ENCODE results near the gene ZNF519.
"Not testable (repeated sequence)": the region's sequence is repeated elsewhere in the genome, so short reads cannot be mapped to it uniquely, and the experiment has no call there.

ZNF519 gene

DNA sequence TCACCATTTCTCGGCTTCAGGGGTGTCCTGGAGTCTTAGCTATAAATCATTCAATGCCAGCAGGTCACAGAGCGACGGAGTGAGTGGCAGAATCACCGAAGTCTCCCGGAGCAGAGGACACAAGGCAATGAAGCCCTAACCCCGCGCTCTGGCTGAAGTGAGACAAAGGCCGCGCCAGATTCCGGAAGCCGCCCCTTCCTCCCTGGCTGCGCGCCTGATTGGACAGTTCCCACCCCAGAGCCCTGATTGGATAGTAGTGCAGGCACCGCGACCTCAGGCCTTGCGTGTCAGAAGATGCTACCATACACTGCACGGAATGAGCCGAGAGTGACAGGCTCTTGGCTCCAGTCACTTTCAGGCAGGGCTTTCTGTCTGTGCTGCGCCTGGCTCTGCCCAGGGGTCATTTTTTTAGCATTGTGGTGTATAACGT lies at the start of gene ZNF519:
Gene ZNF519, minus strand, starts transcription at position 165 of the 430 bp plus-strand sequence. Its CDS starts 158 bp downstream, at position 7.
- peak; percentile 46 to 80 for DNase-seq

DNA sequence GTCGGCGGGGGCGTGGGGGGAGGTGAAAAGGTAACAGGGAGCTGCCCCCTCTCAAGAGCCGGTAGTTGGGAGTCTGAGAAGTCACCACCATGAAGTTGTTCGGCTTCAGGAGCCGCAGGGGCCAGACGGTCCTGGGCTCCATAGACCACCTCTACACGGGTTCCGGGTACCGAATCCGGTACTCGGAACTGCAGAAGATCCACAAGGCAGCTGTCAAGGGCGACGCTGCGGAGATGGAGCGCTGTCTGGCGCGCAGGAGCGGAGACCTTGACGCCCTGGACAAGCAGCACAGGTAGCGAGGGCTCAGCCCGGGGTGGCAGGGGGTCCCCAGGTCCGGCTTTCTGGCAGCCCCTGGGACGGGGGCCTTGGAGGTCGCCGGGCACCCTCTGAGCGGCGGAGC lies 47.1 kb upstream of the ZNF519 start:
- DNase-seq, result no peak

GRCh38 chr18:14178321-14179196 lies 46.3 kb upstream of the ZNF519 start:
- peak in 1 of 2 donors; percentile 15 for DNase-seq

DNA sequence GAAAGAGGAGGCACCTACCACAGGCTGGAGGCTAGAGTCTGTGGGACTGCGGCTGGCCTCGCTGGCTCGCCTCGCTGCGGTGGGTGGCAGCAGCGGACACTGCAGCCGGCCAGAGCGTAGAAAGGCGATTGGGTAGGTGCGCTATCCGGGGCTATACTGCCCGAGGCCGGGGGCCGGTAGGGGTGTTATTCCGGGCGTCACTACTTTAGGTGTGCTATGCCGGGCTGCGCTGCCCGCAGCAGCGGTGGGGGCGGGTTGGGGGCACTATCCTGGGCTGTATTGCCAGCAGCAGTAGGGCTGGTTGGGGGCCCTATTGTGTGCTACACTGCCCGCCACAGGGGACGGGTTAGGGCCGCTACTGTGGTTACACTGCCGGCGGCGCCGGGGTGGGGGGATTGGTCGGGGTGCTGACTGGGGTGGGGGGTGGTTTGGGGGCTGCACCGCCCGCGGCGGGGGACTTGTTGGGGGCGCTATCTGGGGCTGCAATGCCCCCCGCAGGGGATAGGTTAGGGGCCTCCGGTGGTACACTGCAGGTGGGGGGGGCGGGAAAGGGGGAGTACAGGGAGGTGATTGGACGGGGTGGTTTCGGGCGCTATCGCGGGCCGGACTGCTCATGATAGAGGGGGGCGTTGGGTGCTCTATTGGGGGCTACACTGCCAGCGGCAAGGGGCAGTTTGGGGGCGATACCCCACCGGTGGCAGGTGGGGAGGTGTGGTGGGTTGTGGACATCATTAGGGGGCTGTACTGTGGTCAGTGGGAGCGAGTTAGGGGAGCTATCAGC lies 45.5 kb upstream of the ZNF519 start:
- DNase-seq, result not testable (repeated sequence)

DNA sequence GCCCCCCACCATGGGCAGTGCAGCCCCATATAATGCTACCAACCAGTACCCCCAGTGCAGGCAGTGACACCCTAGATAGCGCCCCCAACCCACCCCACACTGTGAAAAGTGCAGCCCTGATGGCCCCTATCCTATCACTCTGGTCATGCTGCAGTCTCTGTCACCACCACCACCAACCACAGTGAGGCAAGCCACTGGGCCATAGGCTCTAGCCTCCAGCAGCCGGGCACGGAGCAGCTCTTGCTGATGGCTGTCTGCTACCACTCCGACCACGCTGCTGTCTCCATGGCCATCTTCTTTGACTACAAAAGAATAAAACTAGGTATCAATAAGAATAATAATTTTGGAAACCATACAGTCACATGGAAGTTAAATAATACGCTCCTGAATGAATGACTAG lies 43.2 kb upstream of the ZNF519 start:
- DNase-seq, result not testable (repeated sequence)

GRCh38 chr18:14174706-14175085 lies 42.5 kb upstream of the ZNF519 start:
- no peak for DNase-seq

DNA sequence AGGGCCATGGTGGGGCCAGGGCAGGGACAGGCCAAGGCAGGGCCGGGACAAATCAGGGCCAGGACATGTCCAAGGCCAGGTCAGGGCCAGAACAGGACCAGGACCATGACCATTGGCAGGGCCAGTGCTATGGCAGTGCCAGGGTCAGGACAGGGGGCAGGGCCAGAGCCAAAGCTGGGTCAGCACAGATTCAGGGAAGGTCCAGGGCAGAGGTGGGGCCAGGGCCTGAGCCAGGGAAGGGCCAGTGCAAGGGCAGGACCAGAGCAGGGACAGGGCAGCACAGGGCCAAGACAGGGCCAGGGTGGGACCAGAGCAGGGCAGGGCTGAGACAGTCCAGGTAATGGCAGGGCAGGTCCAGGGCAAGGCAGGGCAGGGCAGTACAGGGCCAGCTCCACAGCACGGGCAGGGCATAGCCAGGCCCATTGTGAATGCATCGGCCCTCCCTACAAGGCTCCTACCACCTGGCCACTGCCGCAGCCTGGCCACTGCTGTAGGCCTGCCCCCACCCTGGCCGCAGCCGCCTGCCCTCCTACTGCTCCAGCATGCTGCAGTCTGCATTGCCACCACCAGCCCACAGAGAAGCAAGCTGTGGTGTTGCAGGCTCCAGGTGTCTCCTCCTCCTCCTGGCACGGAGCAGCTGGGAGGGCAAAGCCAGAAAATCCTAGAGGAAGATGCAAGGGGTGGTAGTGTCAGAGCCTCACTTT lies 41.9 kb upstream of the ZNF519 start:
- not testable (repeated sequence) for DNase-seq

GRCh38 chr18:14173116-14173951 lies 41.1 kb upstream of the ZNF519 start:
- not testable (repeated sequence) for DNase-seq

- DNase-seq, result not testable (repeated sequence)
These were observed 40.2 kb upstream of the ZNF519 start for GRCh38 chr18:14172142-14173115.

DNA sequence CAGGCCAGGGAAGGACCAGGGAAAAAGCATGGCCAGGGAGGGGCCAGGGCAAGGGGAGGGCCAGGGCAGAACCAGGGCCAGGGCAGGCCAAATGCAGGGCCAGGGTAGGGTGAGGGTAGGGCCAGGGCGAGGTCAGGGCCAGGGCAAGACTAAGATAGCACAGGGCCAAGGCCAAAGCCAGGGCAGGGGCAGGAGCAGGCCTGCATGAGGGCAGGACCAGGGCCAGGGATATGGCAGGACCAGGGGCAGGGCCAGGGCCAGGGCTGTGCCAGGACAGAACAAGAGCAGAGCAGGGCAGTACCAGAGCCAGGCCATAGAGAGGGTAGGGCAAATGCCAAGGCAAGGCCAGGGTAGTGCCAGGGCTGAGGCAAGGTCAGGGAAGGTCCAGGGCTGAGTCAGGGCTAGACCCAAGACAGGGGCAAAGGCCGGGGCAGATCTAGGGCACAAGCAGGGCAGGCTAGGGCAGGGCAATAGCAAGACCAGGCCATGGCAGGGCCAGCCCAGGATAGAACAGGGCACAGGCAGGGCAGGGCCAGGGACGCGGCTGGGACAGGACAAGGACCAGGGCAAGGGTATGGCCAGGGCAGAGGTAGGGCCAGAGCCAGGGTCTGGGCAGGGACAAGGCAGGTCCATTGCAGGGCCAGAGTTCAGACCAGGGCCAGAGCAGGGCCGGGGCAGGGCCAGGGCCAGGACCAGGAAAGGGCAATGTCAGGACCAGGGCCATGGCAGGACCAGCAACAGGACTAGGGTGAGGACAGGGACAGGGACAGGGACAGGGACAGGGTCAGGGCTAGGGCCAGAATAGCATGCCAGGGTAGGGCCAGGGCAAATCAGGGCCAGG lies 39.3 kb upstream of the ZNF519 start:
- not testable (repeated sequence) for DNase-seq

DNA sequence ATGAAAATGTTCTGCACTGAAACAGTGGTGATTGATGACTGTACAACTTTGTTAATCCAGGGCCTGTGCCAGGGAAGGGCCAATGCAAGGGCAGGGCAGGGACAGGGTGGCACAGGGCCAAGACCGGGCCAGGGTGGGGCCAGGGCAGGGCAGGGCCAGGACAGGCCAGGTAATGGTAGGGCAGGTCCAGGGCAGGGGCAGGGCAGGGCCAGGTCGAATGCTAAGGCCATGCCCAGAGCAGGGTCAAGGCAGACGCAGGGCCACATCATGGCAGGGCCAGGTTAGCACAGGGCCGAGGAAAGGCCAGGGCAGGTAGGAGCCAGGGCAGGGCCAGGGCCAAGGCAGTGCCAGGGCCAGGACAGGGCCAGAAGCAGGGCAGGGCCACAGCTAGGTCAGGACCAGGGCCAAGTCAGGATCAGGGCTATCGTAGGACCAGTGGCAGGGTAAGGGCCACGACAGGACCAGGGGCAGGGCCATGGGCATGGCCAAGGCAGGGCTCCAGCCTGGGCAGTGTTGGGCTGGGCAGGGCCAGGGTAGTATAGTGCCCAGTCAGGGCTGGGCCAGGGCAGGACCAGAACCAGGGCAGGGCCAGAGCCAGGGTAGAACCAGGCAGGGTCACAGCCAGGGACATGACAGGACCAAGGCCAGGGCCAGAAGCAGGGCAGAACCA lies 38.3 kb upstream of the ZNF519 start:
- DNase-seq, result not testable (repeated sequence)

- not testable (repeated sequence) for DNase-seq
These were observed 30.7 kb upstream of the ZNF519 start for GRCh38 chr18:14162915-14163314.

GRCh38 chr18:14151564-14152113 lies 19.4 kb upstream of the ZNF519 start:
- DNase-seq, result not testable (repeated sequence)

- not testable (repeated sequence) for DNase-seq
These were observed 18.5 kb upstream of the ZNF519 start for GRCh38 chr18:14150766-14151165.

DNA sequence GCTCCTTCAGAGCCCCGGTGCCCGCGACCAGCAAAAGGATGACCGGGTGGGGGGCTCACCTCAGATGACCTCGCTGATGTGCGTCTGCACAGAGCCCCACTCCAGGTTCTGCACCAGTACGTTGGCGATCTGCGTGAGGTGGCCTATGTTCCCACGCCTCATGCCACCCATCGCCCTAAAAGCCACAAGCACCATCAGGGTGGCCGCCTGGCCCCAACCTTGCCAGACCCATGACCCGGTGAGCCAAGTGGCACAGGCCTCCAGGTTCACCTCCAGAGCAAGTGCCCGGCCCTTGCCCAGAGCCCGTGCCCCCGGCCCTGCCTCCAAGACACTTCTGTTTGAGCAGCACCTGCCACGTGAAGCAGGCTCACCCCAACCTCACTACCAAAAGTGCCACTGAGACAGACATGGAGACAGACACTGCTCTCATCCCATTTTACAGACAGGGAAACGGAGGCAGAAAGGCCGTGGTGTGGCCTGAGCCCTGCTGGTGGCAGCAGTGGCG lies 17.7 kb upstream of the ZNF519 start:
- DNase-seq, result not testable (repeated sequence)

DNA sequence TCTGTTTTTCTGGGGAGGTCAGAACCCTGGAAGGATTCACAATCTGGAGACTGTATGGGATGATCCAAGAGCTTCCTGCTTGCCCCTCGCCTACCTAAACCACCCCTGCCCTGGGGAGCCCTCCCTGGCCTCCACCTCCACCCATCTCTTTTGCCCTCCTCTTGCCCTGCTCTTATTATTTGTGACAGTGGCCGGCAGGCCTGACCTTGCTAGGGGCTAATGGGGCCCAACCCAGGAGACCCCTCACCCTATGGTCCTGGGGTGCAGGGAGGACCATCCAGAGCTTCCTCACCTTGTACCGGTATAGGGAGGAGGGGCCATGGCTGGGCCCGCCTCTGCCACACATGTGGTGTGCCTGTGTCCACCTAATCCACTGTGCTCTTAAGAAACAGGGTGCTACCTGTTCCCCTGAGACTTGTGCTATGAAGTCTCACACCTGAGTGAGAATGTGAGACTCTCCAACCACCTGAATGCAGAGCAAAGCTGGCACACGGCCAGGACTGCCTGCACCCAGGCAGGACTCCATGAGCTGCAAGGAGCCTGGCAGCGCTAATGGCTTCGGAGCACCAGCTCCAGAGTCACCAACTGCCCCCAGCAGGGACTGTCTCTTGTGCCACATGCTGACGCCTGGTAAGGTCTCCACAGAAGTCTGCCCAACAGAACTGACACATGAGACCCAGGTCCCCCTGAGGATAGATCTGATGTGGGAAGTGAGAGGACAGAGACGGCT lies 17.1 kb upstream of the ZNF519 start:
- not testable (repeated sequence) for DNase-seq

- not testable (repeated sequence) for DNase-seq
These were observed 16.0 kb upstream of the ZNF519 start for GRCh38 chr18:14147935-14148865.
